Activated CD4-positive, alpha-beta T cell treated with anti-CD3 and anti-CD28 coated beads, Interleukin-10, Interleukin-2, amounts not matched to agents 100 ng/mL and 50 ng/mL, durations not matched to agents 16 hours and 8 hours (primary cell): ENCODE measurements around the gene MEI1.
A peak's percentile ranks its signal among the peaks of the same experiment; 100 is the strongest.
"Not testable (repeated sequence)": the region's sequence is repeated elsewhere in the genome, so short reads cannot be mapped to it uniquely, and the experiment has no call there.

ENCODE experiments used
- DNase-seq: peaks from one replicate; pipeline ENCODE4 v3.0.0-alpha.2; 2020

MEI1 gene

DNA sequence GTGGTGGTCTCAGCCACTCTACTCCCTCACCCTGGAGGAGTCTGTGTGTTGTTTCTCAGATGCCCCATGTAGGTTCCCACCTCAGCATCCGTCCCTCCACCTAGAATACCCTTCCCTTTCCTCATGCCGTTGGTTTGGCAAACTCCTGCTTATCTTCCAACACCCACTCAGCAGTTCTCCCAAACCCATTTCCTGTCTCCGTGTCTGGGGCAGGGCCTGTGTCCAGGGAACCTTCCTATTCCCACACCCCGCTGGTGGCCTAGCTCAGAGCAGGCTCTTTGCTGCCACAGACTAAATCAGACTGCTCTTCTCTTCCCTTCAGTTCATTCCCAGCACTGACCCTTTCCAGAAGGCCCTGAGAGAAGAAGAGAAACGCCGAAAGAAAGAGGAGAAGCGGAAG lies 126.1 kb downstream of the MEI1 start:
- DNase-seq = no peak

DNA sequence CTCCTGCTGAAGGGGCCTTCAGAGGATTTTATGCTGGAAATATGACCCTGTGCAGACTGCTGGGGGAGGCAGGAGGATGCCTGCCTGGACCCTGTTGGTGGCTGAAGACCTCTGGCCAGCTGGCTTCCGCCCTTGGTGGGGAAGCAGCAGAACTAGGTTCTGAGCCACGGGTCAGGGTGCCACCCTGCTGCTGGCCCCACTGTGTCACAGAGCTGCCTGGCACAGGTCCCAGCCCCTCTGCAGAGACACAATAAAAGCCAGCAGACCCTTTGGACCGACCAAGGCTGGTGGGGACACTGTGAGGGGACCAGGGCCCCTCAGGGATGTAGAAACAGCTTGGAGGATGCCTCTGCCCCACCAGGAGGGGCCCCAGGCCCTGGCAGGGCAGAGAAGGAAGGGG lies 126.7 kb downstream of the MEI1 start:
- no peak for DNase-seq

- no peak for DNase-seq
Measured at GRCh38 chr22:41826430-41827383, 127.4 kb downstream of the MEI1 start.

GRCh38 chr22:41827671-41828070 lies 128.4 kb downstream of the MEI1 start:
- DNase-seq = no peak

DNA sequence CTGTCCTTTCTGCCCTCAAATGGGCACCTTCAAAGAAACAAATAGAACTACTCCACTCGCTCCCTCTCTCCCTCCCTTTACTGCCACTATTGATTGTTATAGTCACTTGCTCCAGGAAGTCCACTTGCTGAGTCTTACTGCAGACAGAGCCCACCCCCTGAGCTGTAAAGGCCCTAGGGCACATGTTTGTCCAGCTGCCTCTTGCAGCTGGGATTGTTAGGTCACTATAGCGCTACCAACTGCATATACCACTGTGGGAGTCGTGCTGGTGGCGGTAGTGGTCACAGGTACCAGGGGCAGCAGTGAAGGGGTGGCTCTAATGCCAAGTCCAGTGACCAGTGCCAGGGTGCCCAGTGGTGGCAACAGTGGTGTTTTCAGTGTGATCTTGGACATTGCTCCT lies 129.2 kb downstream of the MEI1 start:
- DNase-seq = no peak

- DNase-seq = no peak
Measured at GRCh38 chr22:41830174-41830573, 130.9 kb downstream of the MEI1 start.

DNA sequence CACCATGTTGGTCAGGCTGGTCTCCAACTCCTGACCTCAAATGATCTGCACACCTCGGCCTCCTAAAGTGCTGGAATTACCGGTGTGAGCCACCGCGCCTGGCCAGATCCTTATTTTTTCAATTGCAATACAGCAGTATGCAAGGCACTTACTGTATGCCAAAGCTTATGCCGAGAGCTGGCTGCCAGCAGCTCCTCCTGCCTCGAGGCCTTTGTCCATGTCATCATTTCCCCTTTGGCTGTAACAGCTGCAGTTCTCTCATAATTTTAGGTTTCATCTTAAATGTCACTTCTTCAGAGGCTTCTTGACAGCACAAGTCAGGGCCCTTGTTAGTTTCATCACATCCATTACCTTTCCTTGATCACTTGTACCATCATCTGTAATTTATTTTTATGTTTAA lies 132.1 kb downstream of the MEI1 start:
- DNase-seq = no peak

DNA sequence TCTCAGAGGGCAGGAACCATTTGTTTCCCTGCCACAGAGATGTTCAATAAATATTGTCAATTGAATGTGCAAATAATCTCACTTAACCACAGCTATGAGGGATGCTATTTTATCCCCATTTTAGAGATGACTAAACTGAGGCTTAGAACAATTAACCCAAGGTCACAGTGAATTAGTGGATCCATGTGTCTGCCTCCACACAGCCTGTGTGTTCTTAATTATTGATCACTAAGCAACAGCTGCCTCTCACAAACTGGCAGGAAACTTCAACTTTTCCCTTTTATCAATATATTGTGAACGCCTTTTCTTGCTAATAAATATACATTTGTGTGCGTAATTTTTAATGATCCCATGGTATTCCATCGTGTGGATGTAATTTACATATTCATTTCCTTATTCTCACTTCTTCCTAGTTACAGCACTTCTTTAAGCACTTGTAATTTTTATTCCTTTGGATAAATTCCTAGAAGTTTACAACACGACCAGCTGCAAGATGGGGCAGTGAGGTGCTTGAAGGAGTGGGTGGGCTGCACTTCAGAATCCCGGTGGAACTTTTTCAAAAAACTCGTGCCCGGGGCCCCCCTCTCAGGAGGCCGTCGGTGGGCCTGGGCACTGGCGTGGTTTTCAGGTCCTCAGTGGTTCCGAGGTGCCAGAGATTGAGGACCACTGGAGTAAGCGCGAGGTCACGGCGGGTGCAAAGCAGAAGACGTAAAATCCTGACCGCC lies 132.7 kb downstream of the MEI1 start:
- DNase-seq = no peak

DNA sequence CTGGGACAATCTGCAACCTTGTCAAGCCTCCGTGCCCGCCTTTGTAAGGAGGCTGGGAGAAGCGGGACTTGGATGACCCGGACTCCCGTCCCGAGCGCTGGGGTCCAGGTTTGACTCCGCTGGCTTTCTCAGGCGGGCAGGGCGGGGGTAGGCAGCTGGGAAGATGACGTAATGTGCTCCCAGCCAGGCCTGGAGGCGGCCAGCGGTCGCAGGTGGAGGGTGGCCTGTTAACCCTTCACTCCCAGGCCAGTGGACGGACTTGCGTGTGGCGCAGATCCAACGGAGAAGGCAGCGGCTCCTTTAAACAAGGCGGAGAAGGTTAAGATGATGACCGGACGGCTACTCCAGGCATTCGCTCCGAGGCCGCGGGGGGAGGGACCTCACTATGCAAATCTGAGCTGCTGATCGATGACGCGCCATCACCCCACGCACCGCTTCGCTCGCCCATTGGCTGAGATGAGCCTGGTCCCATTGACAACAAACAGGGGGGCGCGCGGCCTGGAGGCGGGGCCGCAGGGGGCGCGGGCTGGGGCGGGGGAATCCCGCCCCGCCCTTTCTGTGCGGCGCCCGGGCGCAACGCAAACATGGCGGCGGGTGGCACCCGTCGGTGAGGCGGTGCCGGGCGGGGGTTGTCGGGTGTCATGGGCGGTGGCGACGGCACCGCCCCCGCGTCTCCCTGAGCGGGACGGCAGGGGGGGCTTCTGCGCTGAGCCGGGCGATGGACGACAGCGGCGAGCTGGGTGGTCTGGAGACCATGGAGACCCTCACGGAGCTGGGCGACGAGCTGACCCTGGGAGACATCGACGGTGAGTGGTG lies 133.5 kb downstream of the MEI1 start, which contains the start of gene SREBF2:
Gene SREBF2 (plus strand): TSS at position 553 of the 816 bp plus-strand sequence. CDS start 166 bp downstream, at position 719.
- DNase-seq = peak; percentile 100

- DNase-seq = peak; percentile 48
Measured at GRCh38 chr22:41833369-41834004, 134.2 kb downstream of the MEI1 start.

DNA sequence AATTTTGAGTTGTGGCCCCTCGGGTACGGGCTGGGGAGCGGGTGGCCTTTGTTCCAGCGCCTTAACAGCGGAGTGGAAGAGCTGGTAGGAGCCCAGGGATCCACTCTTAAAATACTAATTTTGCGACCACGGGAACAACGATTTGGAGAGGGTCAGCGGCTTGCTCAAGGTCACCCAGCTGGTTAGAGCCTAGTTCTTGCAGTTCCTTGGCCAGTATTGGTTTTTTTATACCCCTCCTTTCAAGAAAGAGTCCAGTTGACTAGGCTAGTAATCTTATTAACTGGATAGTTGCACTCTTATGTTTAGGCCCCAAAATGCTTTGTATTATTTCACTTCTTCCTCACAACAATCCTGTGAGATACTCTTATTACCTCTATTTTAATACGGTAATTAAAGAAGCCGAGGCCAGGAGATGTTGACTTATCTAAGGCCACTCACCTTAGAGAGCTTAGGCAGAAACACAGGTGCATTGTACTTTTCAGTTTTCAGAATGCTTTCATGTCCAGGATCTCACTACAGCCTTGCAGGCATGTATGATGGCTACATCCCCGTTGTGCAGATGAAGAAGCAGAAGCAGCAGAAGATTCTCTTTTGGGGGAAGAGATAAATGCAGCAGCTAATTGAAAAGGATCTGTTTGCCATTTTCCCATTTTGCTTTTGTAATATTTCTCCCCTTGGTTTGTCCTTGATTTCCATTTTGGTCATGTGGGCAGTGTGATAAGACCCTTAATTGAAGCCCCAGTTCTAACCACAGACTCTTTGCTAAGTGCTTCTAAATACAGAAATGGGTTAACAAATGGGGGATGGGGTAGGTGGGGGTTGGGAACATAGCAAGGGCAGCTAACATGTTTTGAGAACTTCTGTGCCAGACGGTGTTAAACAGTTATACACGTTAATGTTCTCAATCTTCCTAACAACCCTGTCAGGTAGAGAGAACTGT lies 135.0 kb downstream of the MEI1 start:
- no peak for DNase-seq

- DNase-seq = not testable (repeated sequence)
Measured at GRCh38 chr22:41835462-41835861, 136.2 kb downstream of the MEI1 start.

DNA sequence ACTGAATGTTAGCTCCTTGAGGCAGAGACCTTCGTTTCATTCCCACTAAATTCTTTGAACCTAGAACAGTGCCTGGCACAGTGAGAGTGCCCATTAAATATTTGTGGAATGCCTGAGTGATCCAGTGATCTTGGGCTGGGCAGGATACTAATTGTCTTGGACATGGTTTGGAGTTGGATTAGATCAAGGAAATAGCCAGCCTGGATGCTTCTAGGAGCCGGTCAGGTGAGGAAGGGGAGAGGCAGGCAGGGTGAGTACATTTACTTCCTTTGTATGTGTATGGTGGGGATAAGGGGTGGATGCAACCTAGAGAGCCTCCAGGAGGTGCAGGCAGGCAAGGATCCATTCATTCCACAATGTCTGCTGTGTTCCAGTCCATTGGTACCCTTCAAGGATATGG lies 137.2 kb downstream of the MEI1 start:
- no peak for DNase-seq

DNA sequence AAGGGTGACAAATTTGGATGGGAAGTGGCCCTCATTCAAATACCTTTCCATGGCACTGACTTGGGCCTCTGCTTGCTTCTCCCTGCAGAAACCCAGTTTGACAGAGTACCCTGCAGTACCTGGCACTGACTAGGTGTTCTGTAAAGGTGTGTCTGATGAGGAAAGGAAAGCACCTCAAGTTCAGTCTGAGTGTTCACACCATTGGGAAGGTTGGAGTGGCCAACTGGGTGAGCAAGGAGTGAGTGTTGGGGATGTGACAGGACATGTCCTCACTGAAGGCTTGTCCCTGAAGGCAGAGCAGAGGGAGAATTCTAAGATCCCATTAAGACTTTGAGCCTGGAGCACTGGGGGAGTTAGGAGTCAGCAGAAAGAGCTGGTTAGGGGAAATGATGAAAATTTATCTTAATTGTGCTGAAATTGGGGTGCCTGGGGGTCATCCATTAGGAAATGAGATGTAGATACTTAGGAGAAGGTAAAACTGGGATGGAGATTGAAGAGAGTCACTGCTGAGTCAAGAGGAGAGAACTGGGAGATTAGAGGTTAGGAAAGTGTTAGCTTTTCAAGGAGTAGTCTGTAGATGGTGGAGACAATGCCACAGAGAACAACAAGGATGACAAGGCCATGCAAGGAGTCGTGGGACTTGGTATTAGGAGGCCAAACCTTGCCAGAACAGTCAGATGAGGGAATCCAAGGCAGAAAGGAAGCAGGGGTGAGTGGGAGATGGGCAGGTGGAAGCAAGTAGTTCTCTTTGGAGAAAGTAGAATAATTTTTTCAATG lies 139.7 kb downstream of the MEI1 start:
- DNase-seq = no peak

- no peak for DNase-seq
Measured at GRCh38 chr22:41840216-41840615, 140.9 kb downstream of the MEI1 start.

DNA sequence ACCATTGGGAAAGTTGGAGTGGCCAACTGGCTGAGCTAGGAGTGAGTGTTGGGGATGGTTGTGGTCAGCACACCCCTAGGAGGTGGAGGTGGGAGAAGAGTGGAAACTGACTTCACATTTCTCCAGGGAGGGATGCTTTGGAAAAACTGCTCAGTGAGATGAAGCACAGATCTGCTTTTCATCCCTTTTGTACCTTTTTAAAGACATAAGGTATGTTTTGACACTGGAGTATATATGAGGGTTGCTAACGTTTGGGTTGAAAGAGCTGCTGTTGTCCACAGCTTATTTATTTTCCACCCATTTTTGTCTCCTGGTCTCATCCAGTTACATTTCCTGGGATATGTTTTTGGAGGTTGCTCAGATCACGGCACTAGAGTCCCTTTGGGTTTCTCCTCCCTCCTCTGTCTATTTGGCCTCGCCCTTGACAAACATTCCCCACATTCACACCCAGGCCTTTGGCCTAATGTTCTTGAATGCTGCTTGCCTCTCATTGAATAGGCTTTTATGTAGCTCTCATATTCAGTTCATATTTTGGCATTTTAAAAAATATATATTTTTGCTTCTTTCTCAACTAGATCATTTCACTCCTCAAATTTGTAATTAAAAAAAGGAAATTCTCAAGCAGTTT lies 141.9 kb downstream of the MEI1 start:
- DNase-seq = no peak

- peak; percentile 89 for DNase-seq
Measured at GRCh38 chr22:41842996-41843970, 144.0 kb downstream of the MEI1 start.

DNA sequence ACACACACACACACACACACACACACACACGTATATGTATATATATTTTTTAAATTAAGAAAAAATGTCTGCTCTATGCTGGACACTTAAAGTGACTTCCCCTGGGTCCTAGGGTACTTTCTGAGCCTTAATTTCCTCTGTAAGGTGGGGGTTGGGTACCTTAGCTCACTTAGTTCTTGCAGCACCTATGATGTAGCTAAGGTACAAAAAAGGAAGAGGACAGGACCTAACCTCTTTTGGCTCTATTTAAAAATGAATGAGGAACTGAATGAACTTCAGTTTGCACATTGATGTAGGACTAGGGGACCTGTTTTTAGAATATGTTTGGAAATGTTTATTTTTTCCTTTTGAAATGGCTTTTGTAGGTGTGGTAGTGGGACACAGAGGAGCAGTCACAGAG lies 144.7 kb downstream of the MEI1 start:
- DNase-seq = no peak

- no peak for DNase-seq
Measured at GRCh38 chr22:41844513-41844912, 145.2 kb downstream of the MEI1 start.
